ENCODE data around the gene PSD2. TPM values are rescaled to one million over a fixed set of nuclear protein-coding genes. Genes with fewer than 3 reads are reported as not detected.
A peak's percentile ranks its signal among the peaks of the same experiment; 100 is the strongest.

PSD2 gene
- total RNA-seq, 1 experiment from 2014 or later, result 0.79 TPM

- TF ChIP-seq YY1 (IDR thresholded peaks at IDR 0.05; ENCODE audit: extremely low read depth, insufficient replicate concordance, low read depth, low read length), result no peak
- no peak for TF ChIP-seq REST (IDR thresholded peaks at IDR 0.05; ENCODE audit: low read depth)
- TF ChIP-seq ELF1 (IDR thresholded peaks at IDR 0.05; ENCODE audit: borderline replicate concordance, low read depth), result no peak
Measured at GRCh38 chr5:139875957-139876356, 80.3 kb downstream of the PSD2 start (continued).

- CTCF ChIA-PET, result interaction anchor here (0.8 kb wide), 1 partner anchor 90 kb away, joined by 3 read pairs; no protein-coding TSS in a partner anchor
- RAD21 ChIA-PET (ENCODE audit: low non-redundant PET in 1 of 2, low total read pairs in 2 of 2, uncharacterized antibody in 2 of 2, unreplicated experiment in 2 of 2), result no interaction called here
- peak overlapping the region; percentile 24 for H2AFZ ChIP-seq (ENCODE audit: low read depth, low read length, poor library complexity, severe bottlenecking)
- no peaks in the 10 kb centered on the region for H3K36me3 ChIP-seq (ENCODE audit: control insufficient read depth in 1 of 2, insufficient read depth in 2 of 2, low read length in 2 of 2)
- peaks cover 20 to 33% of the 10 kb centered on the region in 2 experiments for H3K4me1 ChIP-seq (ENCODE audit: control insufficient read depth in 1 of 2, insufficient read depth in 2 of 2, low read length in 2 of 2)
- H3K4me3 ChIP-seq (replicated peaks in 1 of 2; ENCODE audit: low read depth in 1 of 2, low read length in 2 of 2), result peak overlapping the region; percentile 27 to 30
- peak; percentile 71 for DNase-seq (ENCODE audit: low read depth, low spot score)
- TSS peak; percentile 58 for BruUV-seq (replicated peaks)
- POLR2A ChIA-PET, result no interaction called here
- no peaks in the 10 kb centered on the region for H3K79me2 ChIP-seq (ENCODE audit: insufficient read depth, low read length)
- H3K9me2 ChIP-seq (ENCODE audit: insufficient read depth), result no peaks in the 10 kb centered on the region
- H3K4me2 ChIP-seq (ENCODE audit: low read length), result peak overlapping the region; percentile 75
- H3K9ac ChIP-seq (ENCODE audit: low read length), result peak overlapping the region; percentile 46
- H3K27me3 ChIP-seq (ENCODE audit: insufficient read depth, low read length), result no peaks in the 10 kb centered on the region
- ATAC-seq, result peak; percentile 91
- intact Hi-C loops (cut with micrococcal nuclease), result no loop called here
- TF ChIP-seq EGR1 (IDR thresholded peaks at IDR 0.05; ENCODE audit: low read depth), result no peak
- peak; percentile 71 for TF ChIP-seq JUND (IDR thresholded peaks at IDR 0.05)
- peak; percentile 30; the same call in 1 of the 2 replicates for TF ChIP-seq MAX (IDR thresholded peaks at IDR 0.05)
- TF ChIP-seq SP1 (IDR thresholded peaks at IDR 0.05; ENCODE audit: low read depth), result peak; percentile 75
- peak; percentile 57; the same call in 1 of the 2 replicates for TF ChIP-seq POLR2AphosphoS5 (IDR thresholded peaks at IDR 0.05; ENCODE audit: low read depth, low read length)
- no peak for TF ChIP-seq EZH2 (IDR thresholded peaks at IDR 0.05)
- no peak for TF ChIP-seq REST (IDR thresholded peaks at IDR 0.05; ENCODE audit: low read depth)
- peak; percentile 73 for TF ChIP-seq FOSL1 (IDR thresholded peaks at IDR 0.05; ENCODE audit: low read depth)
- no peak for TF ChIP-seq SIN3A (IDR thresholded peaks at IDR 0.05; ENCODE audit: low read depth)
- TF ChIP-seq CBX3 (IDR thresholded peaks at IDR 0.05; ENCODE audit: low read depth), result no peak
- TF ChIP-seq ATF3 (IDR thresholded peaks at IDR 0.05), result no peak
- peak overlapping the region; percentile 58 for H3K27ac ChIP-seq (ENCODE audit: low read depth, low read length)
- no peaks in the 10 kb centered on the region for H3K9me3 ChIP-seq (ENCODE audit: control insufficient read depth in 1 of 2, insufficient read depth in 1 of 2, low read depth in 1 of 2, low read length in 2 of 2)
- no peaks in the 10 kb centered on the region for H4K20me1 ChIP-seq (ENCODE audit: insufficient read depth)
Measured at GRCh38 chr5:139877129-139877597, 81.6 kb downstream of the PSD2 start.
